Measurements from ENCODE around the gene ADRA2B.

The ADRA2B gene

DNA sequence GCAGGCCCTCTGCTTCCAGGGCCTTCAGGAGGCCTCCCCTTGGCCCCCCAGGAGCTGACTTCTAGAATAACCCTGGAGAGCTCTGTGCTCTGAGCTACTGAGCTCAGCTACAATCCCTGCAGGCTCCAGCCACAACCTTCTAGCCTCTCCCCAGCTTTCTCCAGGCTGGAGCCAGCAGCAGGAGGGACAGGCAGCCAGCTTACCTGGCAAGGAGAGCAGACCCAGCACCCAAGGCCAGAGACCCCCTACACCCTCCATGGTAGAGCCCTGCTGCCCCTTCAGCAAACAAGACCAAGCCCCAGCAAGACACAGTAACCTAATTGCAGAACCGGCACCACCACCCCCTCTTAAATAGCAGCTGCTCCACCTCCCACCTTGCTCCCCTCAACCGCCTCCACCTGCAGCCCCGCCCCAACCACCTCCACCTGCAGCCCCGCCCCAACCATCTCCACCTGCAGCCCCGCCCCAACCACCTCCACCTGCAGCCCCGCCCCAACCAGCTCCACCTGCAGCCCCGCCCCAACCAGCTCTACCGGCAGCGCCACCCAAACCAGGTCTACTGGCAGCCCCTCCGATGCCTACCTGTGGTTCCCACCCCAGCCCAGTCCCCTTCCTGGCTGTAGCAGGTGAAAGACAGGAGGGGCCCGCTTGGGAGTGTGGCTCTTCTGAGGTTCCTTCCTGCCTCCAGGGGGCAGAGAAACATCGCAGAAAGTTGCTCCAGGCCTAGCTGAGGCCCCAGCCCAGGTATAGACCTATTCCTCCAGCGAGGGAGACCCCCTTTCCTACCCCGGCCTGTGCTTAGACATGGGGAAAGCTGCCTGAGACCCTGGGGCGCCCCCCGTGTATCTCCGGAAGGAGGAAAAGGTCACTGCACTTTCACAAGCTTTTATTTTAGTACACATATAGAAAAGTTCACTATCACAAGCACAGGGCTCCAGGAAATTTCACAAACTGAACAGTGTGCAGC lies 22.1 kb upstream of the ADRA2B start, which contains the start of gene ASTL:
TSS of gene ASTL (minus strand) at position 324 of the 967 bp plus-strand sequence. CDS start at position 258, 66 bp downstream.
- DNase-seq (ENCODE audit: low read depth in 3 of 3), result peak in 1 of 3 experiments; percentile 57

DNA sequence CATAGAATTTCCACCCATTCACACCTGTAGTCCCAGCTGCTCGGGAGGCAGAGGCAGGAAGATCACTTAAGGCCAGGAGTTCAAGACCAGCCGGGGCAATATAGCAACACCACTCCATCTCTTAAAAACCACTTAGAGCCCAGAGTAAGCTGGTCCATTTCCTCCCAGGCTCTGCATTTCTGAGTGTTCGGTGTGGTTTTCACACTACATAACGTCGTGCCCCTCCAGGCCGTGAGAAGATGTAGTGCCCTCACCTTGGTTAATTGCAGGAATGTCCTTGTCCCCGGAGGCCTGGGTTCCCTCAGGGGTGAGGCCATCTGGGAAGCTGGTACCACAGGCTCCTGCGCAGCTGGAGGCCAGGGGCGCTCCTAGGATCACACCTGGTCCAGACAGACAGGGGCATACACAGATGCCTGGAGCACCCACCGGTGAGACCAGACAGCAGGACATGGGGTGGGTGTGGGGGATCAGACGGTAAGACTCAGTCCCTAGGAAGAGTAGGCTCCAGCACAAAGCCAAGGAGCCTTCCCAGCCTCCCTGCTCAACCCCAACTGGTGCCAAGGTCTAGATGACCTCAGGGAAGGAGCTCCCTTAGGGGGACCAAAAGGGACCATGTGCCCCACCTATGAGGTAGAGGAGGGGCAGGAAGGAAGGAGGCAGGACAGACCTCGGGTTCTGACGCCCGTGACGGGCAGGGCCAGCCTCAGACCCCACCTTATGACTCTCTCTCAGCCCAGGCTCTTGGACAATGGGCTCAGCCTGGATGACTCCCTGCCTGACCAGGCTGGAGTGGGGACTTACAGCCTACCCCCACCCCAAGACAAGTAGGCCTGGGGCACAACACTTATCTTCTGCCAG lies 21.2 kb upstream of the ADRA2B start:
- no peak for DNase-seq (ENCODE audit: low read depth in 3 of 3)

GRCh38 chr2:96136129-96136720 lies 19.9 kb upstream of the ADRA2B start:
- DNase-seq (ENCODE audit: low read depth in 3 of 3), result no peak

DNA sequence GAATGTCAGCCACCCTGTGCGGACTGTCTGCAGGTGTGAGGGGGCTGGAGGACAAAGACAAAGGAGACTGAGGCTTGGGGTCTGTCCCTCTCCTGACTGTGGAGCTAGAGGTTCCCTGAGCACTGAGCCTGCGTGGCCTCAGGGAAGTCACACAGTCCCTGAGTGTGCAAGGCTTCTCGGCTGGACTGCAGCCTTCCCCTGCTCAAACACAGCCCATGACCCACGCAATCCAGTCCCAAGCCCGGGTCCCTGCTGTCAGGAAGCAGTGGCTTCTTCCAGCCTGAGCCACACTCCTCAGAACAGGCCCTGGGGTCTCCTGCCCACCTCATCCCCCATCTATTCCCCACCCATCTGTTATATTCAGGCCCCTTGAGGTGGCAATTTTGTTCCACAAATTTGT lies 19.2 kb upstream of the ADRA2B start:
- DNase-seq (ENCODE audit: low read depth in 3 of 3), result no peak

DNA sequence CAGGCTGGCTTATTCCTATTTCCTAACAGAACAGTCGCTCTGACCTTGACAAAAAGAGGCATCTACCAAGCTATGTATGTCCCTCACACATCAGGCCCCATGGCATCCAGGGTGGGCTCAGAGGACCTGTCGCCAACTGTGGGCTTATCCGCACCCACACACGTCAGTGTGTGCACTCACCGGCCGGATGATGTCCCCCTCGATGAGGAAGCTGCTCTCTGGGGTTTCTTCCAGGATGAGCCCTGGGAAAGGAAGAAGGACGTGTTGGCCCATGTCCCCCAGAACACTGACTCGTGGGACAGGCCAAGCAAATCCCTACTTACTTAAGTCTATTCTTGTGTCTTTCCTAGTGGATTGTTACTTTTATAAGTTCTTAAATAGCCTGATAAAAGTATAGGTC lies 18.8 kb upstream of the ADRA2B start:
- no peak for DNase-seq (ENCODE audit: low read depth in 3 of 3)

DNA sequence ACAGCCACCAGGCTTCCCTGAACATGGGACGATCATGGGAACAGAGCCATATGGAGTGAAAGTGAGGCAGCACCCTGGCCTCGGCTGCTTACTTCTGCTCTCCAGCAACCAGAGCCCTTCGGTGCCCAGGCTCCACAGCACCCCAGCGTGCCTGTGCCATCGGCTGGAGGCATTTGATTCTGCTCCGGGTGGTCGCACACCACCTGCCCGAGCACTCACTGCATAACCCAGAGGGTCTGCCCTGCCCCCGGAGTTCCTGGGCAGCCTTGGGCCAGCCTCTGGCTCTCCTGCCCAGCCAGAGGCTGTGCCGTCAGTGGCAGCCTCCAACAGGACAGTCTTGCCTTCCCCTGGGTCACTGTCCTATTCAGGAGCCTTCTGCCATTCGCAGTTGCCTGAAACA lies 18.1 kb upstream of the ADRA2B start:
- DNase-seq (ENCODE audit: low read depth in 3 of 3), result no peak

- no peak for DNase-seq (ENCODE audit: low read depth in 3 of 3)
Observed at GRCh38 chr2:96131813-96132745, 15.7 kb upstream of the ADRA2B start.

GRCh38 chr2:96131152-96131812 lies 14.9 kb upstream of the ADRA2B start:
- peak in 1 of 3 experiments; percentile 39 for DNase-seq (ENCODE audit: low read depth in 3 of 3)

DNA sequence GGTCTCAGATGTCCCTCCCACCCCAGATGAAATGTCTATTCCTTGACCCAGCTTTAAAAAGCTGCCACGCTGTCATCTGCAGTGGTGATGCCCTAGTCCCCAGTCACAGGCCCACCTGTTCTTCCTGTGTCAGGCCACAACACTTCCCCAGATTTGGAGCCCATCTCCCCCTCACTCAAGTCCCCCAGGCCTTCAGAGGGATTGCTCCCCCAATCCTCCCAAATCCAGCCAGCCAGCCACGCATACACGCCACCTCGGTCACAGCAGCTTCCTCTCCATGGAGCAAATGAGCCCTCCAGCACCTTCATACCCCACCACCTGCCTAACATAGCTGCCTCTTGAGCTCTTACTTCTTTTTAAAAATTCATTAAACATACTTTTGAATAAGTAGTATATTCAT lies 14.1 kb upstream of the ADRA2B start:
- DNase-seq (ENCODE audit: low read depth in 3 of 3), result no peak

- DNase-seq (ENCODE audit: low read depth in 3 of 3), result no peak
Observed at GRCh38 chr2:96129528-96130120, 13.3 kb upstream of the ADRA2B start.

DNA sequence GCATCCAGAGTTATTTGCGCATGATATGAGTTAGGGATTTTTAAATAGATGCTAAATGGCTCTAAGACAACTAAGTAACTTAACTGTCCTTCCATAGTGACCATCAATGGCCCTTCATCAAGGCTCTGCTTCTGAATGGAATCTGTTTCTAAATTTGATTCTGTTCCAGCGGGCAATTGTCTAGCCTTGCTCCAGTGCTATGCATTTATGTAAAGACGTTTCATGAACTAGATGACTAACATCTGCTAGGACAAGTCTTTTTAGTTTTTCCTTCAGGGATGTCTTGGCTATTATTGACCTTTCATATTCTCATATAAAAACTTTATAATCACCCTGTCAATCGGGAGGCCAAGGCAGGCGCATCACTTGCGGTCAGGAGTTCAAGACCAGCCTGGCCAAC lies 12.1 kb upstream of the ADRA2B start:
- DNase-seq (ENCODE audit: low read depth in 3 of 3), result no peak

DNA sequence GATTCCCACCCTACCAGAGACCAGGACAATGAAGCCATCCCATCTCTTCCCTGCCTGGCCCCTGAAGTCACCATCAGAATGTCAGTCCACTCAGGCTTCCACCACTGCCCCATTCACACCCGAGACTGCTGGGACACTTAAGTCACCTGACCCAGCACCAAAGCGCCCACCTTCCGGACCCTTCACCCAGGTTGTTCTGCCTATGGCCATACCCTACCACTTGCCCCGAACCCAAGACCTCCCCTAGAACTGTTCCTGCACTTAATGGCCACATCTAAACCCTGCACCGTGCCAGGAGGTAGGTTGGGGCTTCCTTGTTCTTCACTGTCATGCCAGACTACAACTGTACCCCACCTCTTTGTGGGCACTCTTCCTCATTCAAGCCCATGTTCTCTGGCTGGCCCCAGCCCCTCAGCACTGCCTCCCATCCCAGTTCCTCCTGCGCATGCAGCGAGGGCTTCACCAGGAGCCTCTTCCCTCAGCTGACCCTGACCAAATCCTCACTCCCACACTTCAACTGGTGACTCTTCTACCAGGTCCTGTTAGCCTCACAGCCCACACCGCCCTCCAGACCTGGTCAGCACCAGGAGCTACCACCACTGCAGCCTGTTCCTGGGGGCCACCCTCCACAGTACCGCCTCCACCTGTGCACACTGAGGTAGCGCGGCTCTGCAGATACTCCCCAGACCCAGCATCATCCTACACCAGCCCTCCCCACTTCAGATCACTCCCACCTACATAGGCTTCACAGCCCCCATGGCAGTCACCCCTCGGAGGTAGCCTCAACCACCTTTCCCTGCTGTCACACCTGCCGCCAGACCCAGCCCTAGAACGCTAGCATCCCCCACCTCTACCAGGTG lies 8.3 kb upstream of the ADRA2B start:
- no peak for DNase-seq (ENCODE audit: low read depth in 3 of 3)

GRCh38 chr2:96123936-96124335 lies 7.6 kb upstream of the ADRA2B start:
- DNase-seq (ENCODE audit: low read depth in 3 of 3), result no peak

GRCh38 chr2:96123290-96123689 lies 6.9 kb upstream of the ADRA2B start:
- no peak for DNase-seq (ENCODE audit: low read depth in 3 of 3)

GRCh38 chr2:96122391-96122790 lies 6.0 kb upstream of the ADRA2B start:
- DNase-seq (ENCODE audit: low read depth in 3 of 3), result no peak

- no peak for DNase-seq (ENCODE audit: low read depth in 3 of 3)
Observed at GRCh38 chr2:96121414-96121813, 5.0 kb upstream of the ADRA2B start.

DNA sequence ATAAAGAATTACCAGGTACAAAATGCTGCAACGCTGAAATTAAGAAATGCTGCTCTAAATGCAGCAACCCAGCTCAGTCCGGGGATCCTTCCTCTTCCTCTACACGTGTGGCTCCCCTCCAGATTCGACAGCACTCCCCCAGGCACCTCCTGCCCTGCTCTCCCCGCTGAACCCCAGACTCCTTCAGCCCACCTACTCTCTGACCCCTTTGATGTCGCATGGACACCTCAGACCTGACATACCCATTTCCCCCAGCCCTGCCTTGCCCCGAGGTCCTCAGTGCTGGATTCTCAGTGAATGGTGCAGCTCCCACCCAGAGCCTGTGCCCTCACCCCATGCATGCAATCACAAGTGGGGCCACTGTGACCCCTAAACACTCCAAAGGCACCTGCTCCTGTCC lies 4.6 kb upstream of the ADRA2B start:
- DNase-seq (ENCODE audit: low read depth in 3 of 3), result no peak

- DNase-seq (ENCODE audit: low read depth in 3 of 3), result no peak
Observed at GRCh38 chr2:96120091-96120720, 3.8 kb upstream of the ADRA2B start.

DNA sequence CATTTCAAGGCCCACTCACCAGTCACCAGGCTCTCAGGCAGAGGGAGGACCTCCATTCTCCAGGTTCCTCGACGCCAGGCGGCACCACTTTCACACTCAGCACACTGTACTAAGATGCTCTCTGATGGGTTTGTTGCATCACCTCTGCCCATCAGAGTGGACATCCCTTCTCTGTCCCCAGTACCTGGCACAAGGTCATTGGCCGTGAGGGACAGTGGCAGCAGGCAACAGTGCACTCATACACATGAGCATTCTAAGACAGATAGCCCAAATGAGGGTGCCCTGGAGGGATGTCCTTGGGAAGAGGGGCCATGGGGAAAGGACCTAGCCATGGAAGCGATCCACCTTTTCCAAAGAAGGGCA lies 3.0 kb upstream of the ADRA2B start:
- DNase-seq (ENCODE audit: low read depth in 3 of 3), result no peak
